Measurements from ENCODE around the gene TDRD15.

The TDRD15 gene

DNA sequence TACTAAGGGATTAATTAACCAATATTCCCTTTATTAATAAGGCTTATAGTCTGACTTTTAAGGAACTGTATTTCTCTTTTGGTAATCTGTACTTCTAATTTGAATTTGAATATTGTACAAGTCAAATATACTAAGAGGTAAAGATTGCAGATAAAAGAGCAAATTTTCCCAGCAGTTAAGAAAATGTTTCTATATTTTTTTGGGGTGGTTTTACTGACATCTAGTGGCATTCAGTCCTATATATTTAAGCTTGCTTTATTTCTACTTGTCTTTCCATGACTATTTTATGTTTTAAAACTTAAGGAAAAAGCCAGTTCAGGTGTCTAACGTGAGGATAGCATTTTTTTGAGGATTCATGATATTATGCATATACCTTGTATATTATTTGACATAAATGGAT lies 41.6 kb downstream of the TDRD15 start:
- TF ChIP-seq ZFX (IDR thresholded peaks at IDR 0.05; ENCODE audit: borderline replicate concordance) (no peak), CTCF (IDR thresholded peaks at IDR 0.05) (peak; percentile 35; the same call in 1 of the 2 replicates)
- no peak overlapping the region for H3K27ac ChIP-seq

DNA sequence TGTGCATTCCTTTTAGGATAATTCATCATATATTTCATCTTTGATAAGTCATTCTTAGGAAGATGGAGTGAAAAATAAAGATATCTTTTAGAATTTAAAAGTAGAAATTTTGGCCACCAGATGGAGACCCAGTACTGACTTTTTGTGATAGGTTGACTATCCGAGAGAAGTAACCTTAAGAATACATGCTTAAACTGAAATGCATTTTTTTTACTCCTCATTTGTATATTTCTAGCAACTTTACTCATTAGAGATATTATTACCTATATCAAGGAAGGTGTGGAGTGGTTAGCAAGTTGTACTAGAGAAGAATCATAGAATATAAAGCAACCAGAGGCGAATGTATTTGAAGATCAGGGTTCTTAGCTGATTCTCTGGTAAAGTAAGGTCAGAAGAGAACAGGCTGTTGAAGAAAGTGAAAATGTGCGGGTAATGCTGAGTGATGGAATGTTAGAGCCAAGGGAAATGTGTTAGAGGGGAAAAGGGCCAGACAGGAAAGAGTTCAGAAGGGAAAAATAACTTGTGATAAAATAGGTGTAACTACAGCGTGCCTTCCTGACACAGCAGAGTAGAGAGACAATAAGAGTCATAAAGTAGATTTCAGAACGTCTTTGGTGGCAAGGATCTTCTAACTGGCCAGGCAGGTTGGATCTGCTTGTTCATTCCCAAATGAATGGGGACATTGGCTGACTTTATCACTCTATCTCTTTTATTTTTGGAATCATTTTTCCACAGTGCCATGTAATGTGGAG lies 52.3 kb downstream of the TDRD15 start:
- TF ChIP-seq CTCF (IDR thresholded peaks at IDR 0.05) (peak; percentile 36), ZFX (IDR thresholded peaks at IDR 0.05; ENCODE audit: borderline replicate concordance) (no peak)

GRCh38 chr2:21181957-21182356 lies 58.2 kb downstream of the TDRD15 start:
- TF ChIP-seq ZFX (IDR thresholded peaks at IDR 0.05; ENCODE audit: borderline replicate concordance) (no peak), CTCF (IDR thresholded peaks at IDR 0.05) (no peak)
- no peak overlapping the region for H3K27ac ChIP-seq

More for the DNA sequence above, 52.3 kb downstream of the TDRD15 start:
- no peak overlapping the region for H3K27ac ChIP-seq

- no peak overlapping the region for H3K27ac ChIP-seq
- no peak for TF ChIP-seq CTCF (IDR thresholded peaks at IDR 0.05)
- TF ChIP-seq ZFX (IDR thresholded peaks at IDR 0.05; ENCODE audit: borderline replicate concordance) = no peak
Measured at GRCh38 chr2:21183306-21183705, 59.5 kb downstream of the TDRD15 start.

- no peak for TF ChIP-seq CTCF (IDR thresholded peaks at IDR 0.05)
- no peak for TF ChIP-seq ZFX (IDR thresholded peaks at IDR 0.05; ENCODE audit: borderline replicate concordance)
- no peak overlapping the region for H3K27ac ChIP-seq
Measured at GRCh38 chr2:21183726-21184125, 60.0 kb downstream of the TDRD15 start.

GRCh38 chr2:21191535-21191934 lies 67.8 kb downstream of the TDRD15 start:
- H3K27ac ChIP-seq = no peak overlapping the region
- TF ChIP-seq CTCF (IDR thresholded peaks at IDR 0.05) (no peak), ZFX (IDR thresholded peaks at IDR 0.05; ENCODE audit: borderline replicate concordance) (no peak)
